ENCODE data around the gene ZC3HAV1.

GRCh38 chr7:139023076-139023475, 86.4 kb downstream of the ZC3HAV1 start:
- TF ChIP-seq CTCF (IDR thresholded peaks at IDR 0.05; ENCODE audit: insufficient read depth, low read length) (no peak), GABPA (IDR thresholded peaks at IDR 0.05; ENCODE audit: low read depth) (no peak), POLR2AphosphoS5 (IDR thresholded peaks at IDR 0.05; ENCODE audit: low read depth) (no peak)
- TF ChIP-seq, protein P1, sequence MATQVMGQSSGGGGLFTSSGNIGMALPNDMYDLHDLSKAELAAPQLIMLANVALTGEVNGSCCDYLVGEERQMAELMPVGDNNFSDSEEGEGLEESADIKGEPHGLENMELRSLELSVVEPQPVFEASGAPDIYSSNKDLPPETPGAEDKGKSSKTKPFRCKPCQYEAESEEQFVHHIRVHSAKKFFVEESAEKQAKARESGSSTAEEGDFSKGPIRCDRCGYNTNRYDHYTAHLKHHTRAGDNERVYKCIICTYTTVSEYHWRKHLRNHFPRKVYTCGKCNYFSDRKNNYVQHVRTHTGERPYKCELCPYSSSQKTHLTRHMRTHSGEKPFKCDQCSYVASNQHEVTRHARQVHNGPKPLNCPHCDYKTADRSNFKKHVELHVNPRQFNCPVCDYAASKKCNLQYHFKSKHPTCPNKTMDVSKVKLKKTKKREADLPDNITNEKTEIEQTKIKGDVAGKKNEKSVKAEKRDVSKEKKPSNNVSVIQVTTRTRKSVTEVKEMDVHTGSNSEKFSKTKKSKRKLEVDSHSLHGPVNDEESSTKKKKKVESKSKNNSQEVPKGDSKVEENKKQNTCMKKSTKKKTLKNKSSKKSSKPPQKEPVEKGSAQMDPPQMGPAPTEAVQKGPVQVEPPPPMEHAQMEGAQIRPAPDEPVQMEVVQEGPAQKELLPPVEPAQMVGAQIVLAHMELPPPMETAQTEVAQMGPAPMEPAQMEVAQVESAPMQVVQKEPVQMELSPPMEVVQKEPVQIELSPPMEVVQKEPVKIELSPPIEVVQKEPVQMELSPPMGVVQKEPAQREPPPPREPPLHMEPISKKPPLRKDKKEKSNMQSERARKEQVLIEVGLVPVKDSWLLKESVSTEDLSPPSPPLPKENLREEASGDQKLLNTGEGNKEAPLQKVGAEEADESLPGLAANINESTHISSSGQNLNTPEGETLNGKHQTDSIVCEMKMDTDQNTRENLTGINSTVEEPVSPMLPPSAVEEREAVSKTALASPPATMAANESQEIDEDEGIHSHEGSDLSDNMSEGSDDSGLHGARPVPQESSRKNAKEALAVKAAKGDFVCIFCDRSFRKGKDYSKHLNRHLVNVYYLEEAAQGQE (IDR thresholded peaks at IDR 0.05; ENCODE audit: insufficient replicate concordance, low read depth), result no peak

Measured in HL-60 (cell line).